GM12801 (cell line): ENCODE measurements around the gene KRT37.

ENCODE experiments used
- TF ChIP-seq, protein P1 (sequence below): IDR thresholded peaks from one replicate; pipeline ENCODE4 v1.5.1; 2011; ENCODE audit warnings: control low read depth; ENCODE audit not compliant: insufficient read length; ENCODE audit errors: extremely low read depth

KRT37 gene

DNA sequence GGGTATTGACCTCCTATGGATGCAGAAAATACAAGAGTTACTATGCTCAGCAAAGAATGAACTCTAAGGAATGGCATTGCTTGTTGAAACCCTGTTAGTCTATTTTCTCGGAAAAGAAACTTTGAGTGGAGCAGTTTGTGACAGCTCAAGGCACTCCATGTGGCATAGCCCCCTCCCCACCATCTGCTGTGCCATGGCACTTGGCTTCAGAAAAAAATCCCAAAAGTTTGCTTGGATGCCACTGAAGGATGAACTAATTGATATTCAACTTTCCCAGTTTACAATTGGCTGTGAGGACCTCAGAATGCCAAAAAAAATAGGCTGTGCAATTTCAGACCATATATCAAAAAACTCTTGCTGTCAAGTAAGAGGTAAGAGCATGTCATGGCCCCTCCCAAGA, 28.8 kb downstream of the KRT37 start:
- TF ChIP-seq, protein P1, sequence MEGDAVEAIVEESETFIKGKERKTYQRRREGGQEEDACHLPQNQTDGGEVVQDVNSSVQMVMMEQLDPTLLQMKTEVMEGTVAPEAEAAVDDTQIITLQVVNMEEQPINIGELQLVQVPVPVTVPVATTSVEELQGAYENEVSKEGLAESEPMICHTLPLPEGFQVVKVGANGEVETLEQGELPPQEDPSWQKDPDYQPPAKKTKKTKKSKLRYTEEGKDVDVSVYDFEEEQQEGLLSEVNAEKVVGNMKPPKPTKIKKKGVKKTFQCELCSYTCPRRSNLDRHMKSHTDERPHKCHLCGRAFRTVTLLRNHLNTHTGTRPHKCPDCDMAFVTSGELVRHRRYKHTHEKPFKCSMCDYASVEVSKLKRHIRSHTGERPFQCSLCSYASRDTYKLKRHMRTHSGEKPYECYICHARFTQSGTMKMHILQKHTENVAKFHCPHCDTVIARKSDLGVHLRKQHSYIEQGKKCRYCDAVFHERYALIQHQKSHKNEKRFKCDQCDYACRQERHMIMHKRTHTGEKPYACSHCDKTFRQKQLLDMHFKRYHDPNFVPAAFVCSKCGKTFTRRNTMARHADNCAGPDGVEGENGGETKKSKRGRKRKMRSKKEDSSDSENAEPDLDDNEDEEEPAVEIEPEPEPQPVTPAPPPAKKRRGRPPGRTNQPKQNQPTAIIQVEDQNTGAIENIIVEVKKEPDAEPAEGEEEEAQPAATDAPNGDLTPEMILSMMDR: no peak

DNA sequence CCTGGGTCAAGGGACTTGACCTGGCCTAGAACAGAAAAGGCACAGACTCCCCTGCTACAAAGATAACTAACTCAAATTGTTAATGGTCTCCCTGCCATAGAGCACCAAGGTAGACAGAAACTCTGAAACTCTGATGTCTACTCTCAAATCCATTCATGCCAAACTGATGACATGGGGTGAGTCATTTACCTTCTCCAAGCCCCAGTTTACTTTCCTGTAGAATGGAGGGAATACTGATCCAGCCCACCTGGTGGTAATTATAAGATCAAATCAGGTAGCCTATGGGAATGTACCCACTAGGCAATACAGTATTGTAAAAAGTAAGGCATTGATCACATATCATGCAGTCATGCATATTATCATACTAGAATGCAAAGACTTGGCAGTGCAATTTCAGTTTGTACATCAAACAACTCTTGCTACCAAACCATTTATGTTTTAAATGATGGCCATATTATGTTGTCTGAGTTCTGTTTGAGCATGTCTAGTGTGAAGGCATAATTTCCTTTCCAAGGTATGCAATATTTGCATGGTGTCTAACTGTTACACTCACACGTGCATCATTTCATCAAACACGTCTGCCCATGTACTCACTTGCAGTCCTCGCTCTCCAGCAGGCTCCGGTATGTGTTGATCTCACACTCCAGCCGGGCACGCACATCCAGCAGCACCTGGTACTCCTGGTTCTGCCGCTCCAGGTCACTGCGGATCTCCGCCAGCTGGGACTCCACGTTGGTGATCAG, 30.0 kb downstream of the KRT37 start:
- TF ChIP-seq, protein P1: no peak

DNA sequence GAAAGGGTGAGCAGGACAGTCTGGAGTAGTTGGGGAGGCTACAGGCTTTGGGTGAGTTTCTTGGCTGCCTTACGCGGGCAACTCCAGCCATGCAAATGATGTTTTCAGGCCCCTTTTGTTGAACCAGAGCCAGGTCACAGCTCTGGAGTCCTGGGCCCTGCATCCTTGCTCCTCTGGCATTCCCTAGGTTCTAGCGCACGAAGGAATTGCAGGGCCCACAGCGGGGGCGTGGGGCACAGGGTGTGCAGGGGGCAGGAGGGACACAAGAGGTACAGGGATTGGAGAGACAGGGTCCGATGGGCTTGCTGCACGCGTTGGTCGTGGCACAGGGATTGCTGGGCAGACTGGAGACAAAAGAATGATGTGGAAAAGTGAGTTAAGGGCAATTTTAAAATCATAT, 30.6 kb downstream of the KRT37 start:
- TF ChIP-seq, protein P1: no peak

DNA sequence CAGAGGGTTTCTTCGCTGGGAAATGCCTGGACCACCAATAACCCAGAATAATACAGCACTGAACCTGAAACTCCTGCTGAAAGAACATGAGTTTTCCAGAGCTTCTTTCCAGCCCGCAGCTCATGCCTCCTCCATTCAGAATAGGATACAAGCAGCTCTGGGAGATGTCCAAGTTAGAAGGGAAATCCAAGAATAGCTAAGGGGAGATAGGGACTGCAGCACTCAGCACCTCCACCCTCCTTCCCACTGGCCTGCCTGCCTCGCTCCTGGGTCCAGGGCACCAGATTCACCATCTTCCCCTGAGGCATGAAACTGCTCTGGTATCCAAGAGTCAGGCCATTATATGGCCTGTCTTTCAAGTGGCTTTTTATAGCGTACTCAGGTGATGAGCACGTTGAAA, 31.1 kb downstream of the KRT37 start:
- TF ChIP-seq, protein P1: no peak

DNA sequence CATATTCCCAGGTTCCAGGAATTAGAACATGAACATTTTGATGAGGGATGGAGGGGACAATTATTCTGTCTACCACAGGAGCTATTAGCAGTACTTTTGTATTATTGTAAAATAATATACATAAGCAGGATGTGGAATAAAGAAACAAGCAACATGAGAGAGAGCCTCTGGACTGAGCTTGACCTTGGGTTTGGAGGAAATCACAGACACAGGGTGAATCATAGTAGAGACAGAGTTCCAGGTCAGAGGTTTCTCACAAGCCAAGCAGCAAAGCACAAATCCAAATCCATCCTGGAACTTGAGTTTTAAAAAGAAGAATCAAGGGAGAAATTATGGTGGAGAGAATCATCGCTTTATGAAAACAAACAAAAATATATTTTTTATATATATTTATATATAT, 32.1 kb downstream of the KRT37 start:
- TF ChIP-seq, protein P1: no peak

DNA sequence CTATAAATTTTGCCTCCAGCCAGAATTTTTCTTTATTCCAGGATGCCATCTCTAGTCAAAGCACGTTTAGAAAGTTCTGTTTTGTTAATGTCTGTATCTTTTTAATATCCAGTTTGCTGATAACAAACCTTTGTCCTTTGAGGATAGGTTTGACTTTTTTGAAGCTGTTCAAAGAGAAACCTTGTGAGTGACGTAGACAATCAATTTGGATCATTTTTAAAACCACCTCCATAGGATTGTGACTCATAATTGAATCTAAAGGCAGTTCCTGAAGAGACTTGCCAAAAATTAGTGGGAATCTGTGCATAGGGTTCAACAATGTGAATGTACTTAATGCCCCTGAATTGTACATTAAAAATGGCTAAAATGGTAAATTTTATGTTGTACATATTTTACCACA, 32.9 kb downstream of the KRT37 start:
- TF ChIP-seq, protein P1: no peak

DNA sequence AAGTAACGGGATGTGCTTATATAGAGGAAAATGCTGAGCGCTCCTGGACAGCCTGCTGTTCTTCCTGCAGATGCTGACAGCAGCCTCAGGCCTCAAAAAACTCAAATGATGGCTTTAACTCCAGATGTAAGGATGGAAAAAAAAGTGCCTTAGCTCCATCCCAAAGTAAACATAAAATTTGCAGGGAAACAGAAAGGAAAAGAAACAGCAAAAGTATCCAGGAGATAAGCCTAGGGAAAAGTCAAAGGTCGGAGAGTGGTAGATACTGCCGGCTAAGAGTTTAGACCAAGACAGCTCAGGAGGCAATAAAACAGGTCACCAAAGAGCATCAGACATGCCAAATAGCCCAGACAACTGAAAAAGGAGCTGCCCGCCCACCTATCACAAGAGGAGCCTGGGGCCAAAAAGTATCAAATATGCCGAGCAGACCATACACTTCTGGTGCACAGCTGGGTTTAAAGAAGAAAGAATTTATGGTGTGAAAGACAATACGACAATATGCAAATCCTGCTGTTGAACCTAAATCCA, 33.9 kb downstream of the KRT37 start:
- TF ChIP-seq, protein P1: no peak
